Right atrium auricular region (tissue), 2 donors: ENCODE results near the gene WFS1. TPM values are rescaled to one million over a fixed set of nuclear protein-coding genes. Genes with fewer than 3 reads are reported as not detected.

Experiments used
- DNase-seq: peaks from one replicate; pipeline ENCODE4 v3.0.0-alpha.2; 2019; ENCODE audit warnings: low spot score
- H3K27ac ChIP-seq, 2 donors: fragments of 200-600 bp; sonication (generic); 1 replicate in 1 of 2; 2 replicates in 1 of 2; pipeline ENCODE4 v1.5.1; 2016 to 2019
- H3K27me3 ChIP-seq, 2 donors: fragments of 200-600 bp; sonication (generic); one replicate each; pipeline versions ENCODE4 v1.5.1 to v1.6.0; 2017 to 2019
- H3K36me3 ChIP-seq: fragments of 200-600 bp; sonication (generic); one replicate; pipeline ENCODE4 v1.5.1; 2016
- H3K4me1 ChIP-seq, 2 donors: fragments of 200-600 bp; sonication (generic); one replicate each; pipeline versions ENCODE4 v1.5.1 to v1.6.0; 2017 to 2019
- H3K4me3 ChIP-seq, 2 donors: fragments of 200-600 bp; sonication (generic); 1 replicate in 1 of 2; 2 replicates in 1 of 2; pipeline ENCODE4 v1.5.1; 2017 to 2019; ENCODE audit warnings: mild to moderate bottlenecking in 1 of 2, moderate library complexity in 1 of 2
- H3K9me3 ChIP-seq, 2 donors: fragments of 200-600 bp; sonication (generic); one replicate each; pipeline ENCODE4 v1.5.1; 2019
- CTCF ChIP-seq, 2 donors: fragments of 200-600 bp; sonication (generic); IDR thresholded peaks; one replicate each; pipeline ENCODE4 v1.5.1; 2019; ENCODE audit warnings: antibody characterized with exemption in 2 of 2
- total RNA-seq, 2 donors: library from RNA; depleted of rRNA; stranded (reverse); fragments of >200 nt; gene quantifications; one replicate each; pipeline ENCODE4 v1.1.0, GENCODE V29; 2016

Gene WFS1
- total RNA-seq, 2 donors from 2014 or later, result 111 to 112 TPM

DNA sequence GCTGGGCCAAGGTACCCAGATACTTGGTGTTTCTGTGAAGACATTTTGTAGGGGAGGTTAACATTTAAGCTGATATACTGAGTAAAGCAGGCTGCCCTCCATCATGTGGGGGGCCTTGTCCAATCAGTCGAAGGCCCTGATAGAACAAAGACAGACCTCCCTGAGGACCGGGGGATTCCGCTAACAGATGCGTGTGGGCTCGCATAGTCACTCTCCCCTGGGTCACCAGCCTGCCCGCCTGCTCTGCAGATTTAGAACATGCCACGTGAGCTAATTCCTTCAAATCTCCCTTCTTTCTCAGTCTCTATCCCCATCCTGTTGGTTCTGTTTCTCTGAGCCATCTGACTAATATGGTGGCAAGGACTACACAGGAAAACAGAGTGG is 60.7 kb downstream of the WFS1 start:
- no peak for TF ChIP-seq CTCF (IDR thresholded peaks at IDR 0.05)
- Histone ChIP-seq H3K36me3 (no peaks in the 10 kb centered on the region), H3K4me1 (peaks cover 0 to 8% of the 10 kb centered on the region in 2 donors), H3K27me3 (no peaks in the 10 kb centered on the region), H3K4me3 (no peak overlapping the region), H3K27ac (no peak overlapping the region), H3K9me3 (no peaks in the 10 kb centered on the region)
- no peak for DNase-seq

GRCh38 chr4:6331018-6331417 is 61.4 kb downstream of the WFS1 start:
- no peak for DNase-seq
- no peak overlapping the region for H3K27ac ChIP-seq
- H3K27me3 ChIP-seq, result no peaks in the 10 kb centered on the region
- H3K4me3 ChIP-seq, result no peak overlapping the region
- TF ChIP-seq CTCF (IDR thresholded peaks at IDR 0.05), result peak; percentile 14 to 42
- H3K9me3 ChIP-seq, result no peaks in the 10 kb centered on the region
- no peaks in the 10 kb centered on the region for H3K36me3 ChIP-seq
- peaks cover 0 to 8% of the 10 kb centered on the region in 2 donors for H3K4me1 ChIP-seq

- H3K4me3 ChIP-seq, result no peak overlapping the region
- no peak for DNase-seq
- no peaks in the 10 kb centered on the region for H3K36me3 ChIP-seq
- H3K9me3 ChIP-seq, result no peaks in the 10 kb centered on the region
- no peak overlapping the region for H3K27ac ChIP-seq
- TF ChIP-seq CTCF (IDR thresholded peaks at IDR 0.05), result no peak
- H3K27me3 ChIP-seq, result no peaks in the 10 kb centered on the region
- H3K4me1 ChIP-seq, result peaks cover 0 to 8% of the 10 kb centered on the region in 2 donors
Observed at GRCh38 chr4:6331468-6331867, 61.8 kb downstream of the WFS1 start.

GRCh38 chr4:6332042-6332668 is 62.5 kb downstream of the WFS1 start:
- no peaks in the 10 kb centered on the region for H3K9me3 ChIP-seq
- peaks cover 0 to 4% of the 10 kb centered on the region in 2 donors for H3K4me1 ChIP-seq
- no peak overlapping the region for H3K4me3 ChIP-seq
- no peak overlapping the region for H3K27ac ChIP-seq
- DNase-seq, result no peak
- H3K36me3 ChIP-seq, result no peaks in the 10 kb centered on the region
- H3K27me3 ChIP-seq, result no peaks in the 10 kb centered on the region
- peak; percentile 49 to 76 for TF ChIP-seq CTCF (IDR thresholded peaks at IDR 0.05)

GRCh38 chr4:6332669-6333050 is 63.0 kb downstream of the WFS1 start:
- no peak for TF ChIP-seq CTCF (IDR thresholded peaks at IDR 0.05)
- H3K4me1 ChIP-seq, result no peaks in the 10 kb centered on the region
- no peaks in the 10 kb centered on the region for H3K36me3 ChIP-seq
- no peak overlapping the region for H3K27ac ChIP-seq
- H3K27me3 ChIP-seq, result no peaks in the 10 kb centered on the region
- DNase-seq, result no peak
- H3K9me3 ChIP-seq, result no peaks in the 10 kb centered on the region
- H3K4me3 ChIP-seq, result no peak overlapping the region
